Mucosa of stomach (tissue), 1 donor: ENCODE data around the gene TMEM255B.
"Not testable (repeated sequence)": the region's sequence is repeated elsewhere in the genome, so short reads cannot be mapped to it uniquely, and the experiment has no call there.

Source experiments
- H3K27me3 ChIP-seq: one replicate; pipeline ENCODE4 v1.7.0; 2013; ENCODE audit warnings: mild to moderate bottlenecking, low read length; ENCODE audit not compliant: control insufficient read depth, insufficient read depth
- H3K36me3 ChIP-seq: one replicate; pipeline ENCODE4 v1.7.0; 2013; ENCODE audit warnings: low read length; ENCODE audit not compliant: control insufficient read depth, insufficient read depth
- H3K4me1 ChIP-seq: one replicate; pipeline ENCODE4 v1.7.0; 2013; ENCODE audit warnings: mild to moderate bottlenecking, low read length; ENCODE audit not compliant: control insufficient read depth, insufficient read depth
- H3K4me3 ChIP-seq: one replicate; pipeline ENCODE4 v1.7.0; 2013; ENCODE audit warnings: low read length
- H3K9ac ChIP-seq: one replicate; pipeline ENCODE4 v1.7.0; 2013; ENCODE audit warnings: mild to moderate bottlenecking, low read length, moderate library complexity
- H3K9me3 ChIP-seq: one replicate; pipeline ENCODE4 v1.7.0; 2013; ENCODE audit warnings: mild to moderate bottlenecking, low read length, moderate library complexity; ENCODE audit not compliant: control insufficient read depth
- donor health status: Pancreatic carcinoma.

Gene TMEM255B

GRCh38 chr13:113789167-113789566, 30.1 kb downstream of the TMEM255B start:
- Histone ChIP-seq H3K9me3 (no peaks in the 10 kb centered on the region), H3K4me3 (no peak overlapping the region), H3K4me1 (no peaks in the 10 kb centered on the region), H3K9ac (no peak overlapping the region), H3K36me3 (no peaks in the 10 kb centered on the region), H3K27me3 (peaks cover 4% of the 10 kb centered on the region)

- not testable (repeated sequence) for H3K4me3 ChIP-seq, H3K36me3 ChIP-seq, H3K9me3 ChIP-seq, H3K9ac ChIP-seq, H3K27me3 ChIP-seq, H3K4me1 ChIP-seq
Measured at GRCh38 chr13:113789931-113790330, 30.9 kb downstream of the TMEM255B start.

- Histone ChIP-seq H3K4me3 (no peak overlapping the region), H3K4me1 (no peaks in the 10 kb centered on the region), H3K27me3 (peaks cover 4% of the 10 kb centered on the region), H3K9ac (no peak overlapping the region), H3K36me3 (no peaks in the 10 kb centered on the region), H3K9me3 (no peaks in the 10 kb centered on the region)
Measured at GRCh38 chr13:113791226-113791625, 32.2 kb downstream of the TMEM255B start.

- Histone ChIP-seq H3K4me1 (no peaks in the 10 kb centered on the region), H3K36me3 (no peaks in the 10 kb centered on the region), H3K9ac (no peak overlapping the region), H3K4me3 (no peak overlapping the region), H3K9me3 (no peaks in the 10 kb centered on the region), H3K27me3 (peaks cover 4% of the 10 kb centered on the region)
Measured at GRCh38 chr13:113791761-113792160, 32.7 kb downstream of the TMEM255B start.

- H3K4me1 ChIP-seq, result no peaks in the 10 kb centered on the region
- H3K27me3 ChIP-seq, result peaks cover 4% of the 10 kb centered on the region
- H3K36me3 ChIP-seq, result no peaks in the 10 kb centered on the region
- no peak overlapping the region for H3K9ac ChIP-seq
- H3K4me3 ChIP-seq, result no peak overlapping the region
- H3K9me3 ChIP-seq, result no peaks in the 10 kb centered on the region
Measured at GRCh38 chr13:113792236-113792770, 33.3 kb downstream of the TMEM255B start.

GRCh38 chr13:113792886-113793717, 34.1 kb downstream of the TMEM255B start:
- H3K27me3 ChIP-seq, result peaks cover 4% of the 10 kb centered on the region
- H3K4me1 ChIP-seq, result no peaks in the 10 kb centered on the region
- no peak overlapping the region for H3K4me3 ChIP-seq
- no peak overlapping the region for H3K9ac ChIP-seq
- H3K36me3 ChIP-seq, result no peaks in the 10 kb centered on the region
- no peaks in the 10 kb centered on the region for H3K9me3 ChIP-seq

GRCh38 chr13:113793718-113794085, 34.7 kb downstream of the TMEM255B start:
- H3K9me3 ChIP-seq, result no peaks in the 10 kb centered on the region
- peaks cover 4% of the 10 kb centered on the region for H3K27me3 ChIP-seq
- H3K36me3 ChIP-seq, result no peaks in the 10 kb centered on the region
- no peaks in the 10 kb centered on the region for H3K4me1 ChIP-seq
- no peak overlapping the region for H3K9ac ChIP-seq
- no peak overlapping the region for H3K4me3 ChIP-seq

- Histone ChIP-seq H3K36me3 (no peaks in the 10 kb centered on the region), H3K9me3 (no peaks in the 10 kb centered on the region), H3K4me3 (no peak overlapping the region)
Measured at GRCh38 chr13:113794086-113794485, 35.1 kb downstream of the TMEM255B start.

GRCh38 chr13:113794764-113795173, 35.7 kb downstream of the TMEM255B start:
- H3K27me3 ChIP-seq, result peaks cover 4% of the 10 kb centered on the region
- H3K36me3 ChIP-seq, result no peaks in the 10 kb centered on the region
- no peak overlapping the region for H3K9ac ChIP-seq
- no peak overlapping the region for H3K4me3 ChIP-seq
- H3K4me1 ChIP-seq, result no peaks in the 10 kb centered on the region
- no peaks in the 10 kb centered on the region for H3K9me3 ChIP-seq

More at GRCh38 chr13:113794086-113794485, 35.1 kb downstream of the TMEM255B start:
- H3K27me3 ChIP-seq, result peaks cover 4% of the 10 kb centered on the region
- no peak overlapping the region for H3K9ac ChIP-seq
- no peaks in the 10 kb centered on the region for H3K4me1 ChIP-seq

GRCh38 chr13:113795362-113795761, 36.3 kb downstream of the TMEM255B start:
- not testable (repeated sequence) for H3K9me3 ChIP-seq, H3K4me1 ChIP-seq, H3K36me3 ChIP-seq, H3K4me3 ChIP-seq, H3K27me3 ChIP-seq, H3K9ac ChIP-seq

- no peak overlapping the region for H3K4me3 ChIP-seq
- H3K4me1 ChIP-seq, result no peaks in the 10 kb centered on the region
- H3K9me3 ChIP-seq, result no peaks in the 10 kb centered on the region
- peaks cover 4% of the 10 kb centered on the region for H3K27me3 ChIP-seq
- no peaks in the 10 kb centered on the region for H3K36me3 ChIP-seq
- no peak overlapping the region for H3K9ac ChIP-seq
Measured at GRCh38 chr13:113796211-113796963, 37.4 kb downstream of the TMEM255B start.

- no peaks in the 10 kb centered on the region for H3K36me3 ChIP-seq
Measured at GRCh38 chr13:113796964-113797676, 38.1 kb downstream of the TMEM255B start.

More at GRCh38 chr13:113796964-113797676, 38.1 kb downstream of the TMEM255B start:
- no peak overlapping the region for H3K4me3 ChIP-seq
- H3K4me1 ChIP-seq, result no peaks in the 10 kb centered on the region
- H3K9me3 ChIP-seq, result no peaks in the 10 kb centered on the region
- H3K9ac ChIP-seq, result no peak overlapping the region
- H3K27me3 ChIP-seq, result peaks cover 4% of the 10 kb centered on the region
